PFSK-1 (cell line): ENCODE data around the gene ATM.

ENCODE experiments used
- POLR2AphosphoS5 ChIP-seq: IDR thresholded peaks from 2 replicates; pipeline ENCODE4 v1.6.1; 2012; ENCODE audit warnings: low read depth, mild to moderate bottlenecking, control low read depth, low read length, moderate library complexity
- REST ChIP-seq, 2 experiments: IDR thresholded peaks; 2 replicates each; pipeline versions ENCODE4 v1.6.1 to v1.8.0; 2011 to 2012; ENCODE audit warnings: low read depth in 2 of 2, low read length in 2 of 2, control low read depth in 1 of 2, inconsistent platforms in 1 of 2, mild to moderate bottlenecking in 1 of 2, moderate library complexity in 1 of 2; ENCODE audit not compliant: insufficient read depth in 1 of 2
- TAF1 ChIP-seq: IDR thresholded peaks from 2 replicates; pipeline ENCODE4 v1.6.1; 2012; ENCODE audit warnings: low read length, control low read depth, borderline replicate concordance; ENCODE audit not compliant: insufficient read depth

DNA sequence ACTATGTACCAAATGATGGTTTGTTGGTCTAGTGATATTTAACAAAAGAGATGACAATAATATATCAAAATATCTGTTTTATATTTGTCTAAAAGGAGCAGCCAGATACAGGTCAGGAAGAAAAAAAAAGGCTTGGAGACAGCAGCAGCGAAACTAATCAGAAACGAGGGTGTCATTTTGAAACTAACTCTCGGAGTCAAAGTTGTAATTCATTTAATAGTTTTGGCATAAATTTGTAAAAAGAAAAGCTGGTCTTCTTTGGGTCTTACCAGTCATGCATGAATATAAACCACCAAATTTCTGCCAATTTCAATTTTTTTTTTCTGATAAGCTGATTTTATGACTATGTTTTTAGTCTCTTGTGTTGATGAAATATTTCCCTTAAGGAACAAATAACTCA, 26.0 kb upstream of the ATM start:
- TF ChIP-seq TAF1 (no peak), POLR2AphosphoS5 (no peak), REST (IDR thresholded peaks at IDR 0.05; ENCODE audit: insufficient read depth in 1 of 2, low read depth in 2 of 2, low read length in 2 of 2) (no peak)
